ENCODE results near the gene PIEZO2.

PIEZO2 gene

DNA sequence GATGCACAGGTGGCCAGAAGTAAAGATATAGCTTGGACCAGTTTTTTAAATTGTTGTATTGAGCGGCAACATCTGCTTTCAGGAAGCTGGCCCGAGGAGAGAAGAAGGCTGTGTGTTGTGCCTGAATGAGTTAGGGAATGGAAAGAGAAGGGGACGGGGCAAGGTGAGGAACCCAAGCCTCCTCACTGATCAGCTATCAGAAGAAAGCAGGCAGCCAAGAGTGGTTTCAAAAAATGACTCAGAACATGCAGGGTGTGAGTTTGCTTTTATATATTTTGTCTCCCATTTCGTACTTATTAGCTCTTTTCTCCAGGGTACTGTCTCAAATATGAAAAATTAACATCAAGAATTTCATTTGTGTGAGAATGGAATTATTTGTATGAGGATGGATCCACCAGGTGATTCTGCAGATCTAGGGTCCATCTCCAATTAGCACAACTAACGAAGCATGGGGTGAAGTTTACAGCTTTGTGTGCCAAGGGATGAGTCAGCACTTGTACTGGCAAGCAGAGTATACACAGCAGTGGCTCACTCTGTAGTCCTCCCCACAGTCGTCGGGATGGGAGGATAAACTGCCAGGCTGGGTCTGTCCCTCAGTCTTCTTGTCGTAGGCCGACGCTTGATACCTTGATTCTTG is 175.7 kb downstream of the PIEZO2 start:
- H3K9me3 Mint-ChIP-seq, result no peaks in the 10 kb centered on the region

DNA sequence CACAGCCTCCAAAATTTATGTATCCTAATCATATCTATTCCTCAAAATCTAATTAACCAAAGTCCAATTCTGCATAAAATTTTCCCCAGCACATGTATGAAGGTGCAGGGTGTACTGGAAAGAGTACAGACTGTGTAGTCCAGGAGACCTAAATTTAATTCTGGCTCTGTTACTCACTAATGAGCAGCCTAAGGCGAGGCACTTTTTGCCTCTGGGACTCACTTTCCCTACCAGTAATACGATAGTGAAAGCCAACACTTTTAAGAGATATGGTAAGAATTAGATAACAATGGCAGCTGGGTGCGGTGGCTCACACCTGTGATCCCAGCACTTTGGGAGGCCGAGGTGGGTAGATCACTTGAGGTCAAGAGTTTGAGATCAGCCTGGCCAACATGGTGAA is 177.7 kb downstream of the PIEZO2 start:
- H3K4me1 Mint-ChIP-seq, result no peaks in the 10 kb centered on the region
- no peak overlapping the region for H3K27ac Mint-ChIP-seq
- no peak overlapping the region for H3K4me3 Mint-ChIP-seq
- no peaks in the 10 kb centered on the region for H3K27me3 Mint-ChIP-seq (ENCODE audit: low read depth)
- TF ChIP-seq, protein P1, sequence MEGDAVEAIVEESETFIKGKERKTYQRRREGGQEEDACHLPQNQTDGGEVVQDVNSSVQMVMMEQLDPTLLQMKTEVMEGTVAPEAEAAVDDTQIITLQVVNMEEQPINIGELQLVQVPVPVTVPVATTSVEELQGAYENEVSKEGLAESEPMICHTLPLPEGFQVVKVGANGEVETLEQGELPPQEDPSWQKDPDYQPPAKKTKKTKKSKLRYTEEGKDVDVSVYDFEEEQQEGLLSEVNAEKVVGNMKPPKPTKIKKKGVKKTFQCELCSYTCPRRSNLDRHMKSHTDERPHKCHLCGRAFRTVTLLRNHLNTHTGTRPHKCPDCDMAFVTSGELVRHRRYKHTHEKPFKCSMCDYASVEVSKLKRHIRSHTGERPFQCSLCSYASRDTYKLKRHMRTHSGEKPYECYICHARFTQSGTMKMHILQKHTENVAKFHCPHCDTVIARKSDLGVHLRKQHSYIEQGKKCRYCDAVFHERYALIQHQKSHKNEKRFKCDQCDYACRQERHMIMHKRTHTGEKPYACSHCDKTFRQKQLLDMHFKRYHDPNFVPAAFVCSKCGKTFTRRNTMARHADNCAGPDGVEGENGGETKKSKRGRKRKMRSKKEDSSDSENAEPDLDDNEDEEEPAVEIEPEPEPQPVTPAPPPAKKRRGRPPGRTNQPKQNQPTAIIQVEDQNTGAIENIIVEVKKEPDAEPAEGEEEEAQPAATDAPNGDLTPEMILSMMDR (IDR thresholded peaks at IDR 0.05; ENCODE audit: unreplicated experiment in 3 of 3), result no peak
- peaks cover 9% of the 10 kb centered on the region for H3K9me3 Mint-ChIP-seq
- H3K36me3 Mint-ChIP-seq (ENCODE audit: low read depth), result peaks cover 7% of the 10 kb centered on the region

More for the DNA sequence above, 175.7 kb downstream of the PIEZO2 start:
- H3K36me3 Mint-ChIP-seq (ENCODE audit: low read depth), result peaks cover 7% of the 10 kb centered on the region
- no peak overlapping the region for H3K4me3 Mint-ChIP-seq
- H3K4me1 Mint-ChIP-seq, result no peaks in the 10 kb centered on the region
- H3K27ac Mint-ChIP-seq, result no peak overlapping the region
- H3K27me3 Mint-ChIP-seq (ENCODE audit: low read depth), result no peaks in the 10 kb centered on the region
- TF ChIP-seq, protein P1 (IDR thresholded peaks at IDR 0.05; ENCODE audit: unreplicated experiment in 3 of 3), result no peak

DNA sequence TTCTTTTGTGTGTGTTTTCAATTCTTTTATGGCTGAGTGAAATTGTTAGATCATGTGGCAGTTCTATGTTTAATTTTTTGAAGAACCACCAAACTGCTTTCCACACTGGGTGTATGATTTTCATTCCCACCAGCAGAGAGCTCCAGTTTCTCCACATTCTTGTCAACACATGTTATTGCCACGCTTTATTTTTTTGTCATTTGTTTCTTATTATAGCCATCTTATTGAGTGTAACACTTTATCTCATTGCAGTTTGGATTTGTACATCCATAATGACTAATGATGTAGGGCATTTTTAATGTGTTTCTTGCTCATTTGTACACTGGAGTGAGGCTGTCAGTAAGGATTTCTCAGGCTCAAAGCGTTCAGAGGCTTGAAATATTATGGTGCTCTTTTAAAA is 184.2 kb downstream of the PIEZO2 start:
- Mint-ChIP-seq H3K27me3 (ENCODE audit: low read depth) (peaks cover 4% of the 10 kb centered on the region), H3K4me3 (no peak overlapping the region), H3K27ac (no peak overlapping the region), H3K9me3 (peaks cover 12% of the 10 kb centered on the region), H3K4me1 (no peaks in the 10 kb centered on the region), H3K36me3 (ENCODE audit: low read depth) (peaks cover 7% of the 10 kb centered on the region)
- TF ChIP-seq, protein P1 (IDR thresholded peaks at IDR 0.05; ENCODE audit: unreplicated experiment in 3 of 3), result no peak

- Mint-ChIP-seq H3K4me1 (peaks cover 5% of the 10 kb centered on the region), H3K27ac (no peak overlapping the region), H3K27me3 (ENCODE audit: low read depth) (peaks cover 4% of the 10 kb centered on the region), H3K4me3 (no peak overlapping the region), H3K9me3 (peaks cover 8% of the 10 kb centered on the region), H3K36me3 (ENCODE audit: low read depth) (peaks cover 6% of the 10 kb centered on the region)
- TF ChIP-seq, protein P1 (IDR thresholded peaks at IDR 0.05; ENCODE audit: unreplicated experiment in 3 of 3), result no peak
Measured at GRCh38 chr18:10953672-10954071, 195.7 kb downstream of the PIEZO2 start.

GRCh38 chr18:10951631-10952544 is 197.5 kb downstream of the PIEZO2 start:
- H3K4me1 Mint-ChIP-seq, result peaks cover 5% of the 10 kb centered on the region
- H3K27ac Mint-ChIP-seq, result no peak overlapping the region
- peaks cover 4% of the 10 kb centered on the region for H3K27me3 Mint-ChIP-seq (ENCODE audit: low read depth)
- no peak overlapping the region for H3K4me3 Mint-ChIP-seq
- peaks cover 20% of the 10 kb centered on the region for H3K9me3 Mint-ChIP-seq
- TF ChIP-seq, protein P1 (IDR thresholded peaks at IDR 0.05; ENCODE audit: unreplicated experiment in 3 of 3), result no peak
- H3K36me3 Mint-ChIP-seq (ENCODE audit: low read depth), result peaks cover 12% of the 10 kb centered on the region

All from nephron (organoid).